IMR-90 (cell line): Measurements from ENCODE around the gene NFATC1. TPM values are rescaled to one million over a fixed set of nuclear protein-coding genes. Genes with fewer than 3 reads are reported as not detected.

Experiments used
- ATAC-seq: fragments of 200-7000 bp; cut with Tn5 transposase; 2 replicates; pipeline ENCODE4 v1.9.1; 2020; ENCODE audit warnings: low read depth, mild to moderate bottlenecking, moderate library complexity
- BruUV-seq: library from RNA; stranded (reverse); fragments of 400-500 nt; replicated peaks from 2 replicates; lab custom pipeline; 2021; lab: Mats Ljungman, UMichigan
- CTCF ChIA-PET: fragments of 300-600 bp; formaldehyde crosslinking; extraction: SDS; loops from one replicate; lab custom pipeline; 2021; ENCODE audit warnings: antibody characterized with exemption; lab: Yijun Ruan, JAX
- POLR2A ChIA-PET: fragments of 300-600 bp; sonication (Branson Sonifier 250); formaldehyde crosslinking; loops from one replicate; lab custom pipeline; 2022; ENCODE audit warnings: antibody characterized with exemption; ENCODE audit not compliant: unreplicated experiment; lab: Charles Lee
- DNase-seq: peaks from one replicate; pipeline ENCODE4 v3.0.0; 2013
- H2AFZ ChIP-seq: replicated peaks from 2 replicates; pipeline ENCODE3; 2013; ENCODE audit warnings: low read length, mild to moderate bottlenecking; ENCODE audit not compliant: poor library complexity
- H2AK5ac ChIP-seq: 2 replicates; pipeline ENCODE4 v1.6.1; 2013; ENCODE audit warnings: low read depth, low read length, inconsistent platforms
- H2AK9ac ChIP-seq: replicated peaks from 2 replicates; pipeline ENCODE3; 2013; ENCODE audit warnings: mild to moderate bottlenecking, low read depth, low read length, moderate library complexity; ENCODE audit not compliant: poor library complexity
- H2BK120ac ChIP-seq: 2 replicates; pipeline ENCODE4 v1.6.1; 2013; ENCODE audit warnings: low read depth, low read length, inconsistent platforms
- H2BK15ac ChIP-seq: 3 replicates; pipeline ENCODE4 v1.6.1; 2013; ENCODE audit warnings: low read depth, low read length, inconsistent platforms
- H2BK20ac ChIP-seq: 2 replicates; pipeline ENCODE4 v1.6.1; 2013; ENCODE audit warnings: low read depth, mild to moderate bottlenecking, inconsistent platforms, low read length, moderate library complexity
- H2BK5ac ChIP-seq: 2 replicates; pipeline ENCODE4 v1.6.1; 2013; ENCODE audit warnings: mild to moderate bottlenecking, low read depth, low read length, inconsistent platforms; ENCODE audit not compliant: poor library complexity, severe bottlenecking
- H3K14ac ChIP-seq: replicated peaks from 2 replicates; pipeline ENCODE4 v1.6.1; 2013; ENCODE audit warnings: low read depth, low read length, inconsistent platforms
- H3K18ac ChIP-seq: 2 replicates; pipeline ENCODE4 v1.6.1; 2013; ENCODE audit warnings: low read depth, low read length, control low read depth
- H3K23ac ChIP-seq: 2 replicates; pipeline ENCODE4 v1.6.1; 2013; ENCODE audit warnings: low read depth, low read length, inconsistent platforms
- H3K27ac ChIP-seq: 2 replicates; pipeline ENCODE4 v1.5.1; 2013; ENCODE audit warnings: mild to moderate bottlenecking, control low read depth, low read length; ENCODE audit not compliant: insufficient read depth
- H3K27me3 ChIP-seq: 2 replicates; pipeline ENCODE4 v1.6.1; 2013; ENCODE audit warnings: low read length; ENCODE audit not compliant: control insufficient read depth, insufficient read depth
- H3K36me3 ChIP-seq: 2 replicates; pipeline ENCODE4 v1.6.1; 2013; ENCODE audit warnings: low read length, mixed read lengths; ENCODE audit not compliant: control insufficient read depth, insufficient read depth
- H3K4ac ChIP-seq: 2 replicates; pipeline ENCODE4 v1.6.1; 2013; ENCODE audit warnings: low read depth, low read length, inconsistent platforms
- H3K4me1 ChIP-seq: 2 replicates; pipeline ENCODE4 v1.6.1; 2013; ENCODE audit warnings: low read length, mixed read lengths; ENCODE audit not compliant: control insufficient read depth, insufficient read depth
- H3K4me2 ChIP-seq: 2 replicates; pipeline ENCODE4 v1.6.1; 2013; ENCODE audit warnings: low read depth, mild to moderate bottlenecking, control low read depth, low read length, moderate library complexity
- H3K4me3 ChIP-seq: 2 replicates; pipeline ENCODE4 v1.5.1; 2013; ENCODE audit warnings: low read depth, mild to moderate bottlenecking, control low read depth, low read length, moderate library complexity; ENCODE audit not compliant: insufficient read depth
- H3K56ac ChIP-seq: 2 replicates; pipeline ENCODE4 v1.6.1; 2013; ENCODE audit warnings: low read length, inconsistent platforms; ENCODE audit not compliant: insufficient read depth; ENCODE audit errors: extremely low read depth
- H3K79me1 ChIP-seq, 2 experiments: 2 replicates each; pipeline ENCODE4 v1.6.1; 2013; ENCODE audit warnings: low read length in 2 of 2, inconsistent platforms in 1 of 2, low read depth in 1 of 2
- H3K9ac ChIP-seq: 2 replicates; pipeline ENCODE4 v1.6.1; 2013; ENCODE audit warnings: low read depth, low read length, control low read depth
- H3K9me1 ChIP-seq: 2 replicates; pipeline ENCODE4 v1.6.1; 2013; ENCODE audit warnings: low read length, inconsistent platforms; ENCODE audit not compliant: insufficient read depth
- H3K9me3 ChIP-seq: 2 replicates; pipeline ENCODE4 v1.6.1; 2013; ENCODE audit warnings: low read length; ENCODE audit not compliant: control insufficient read depth, insufficient read depth
- H4K20me1 ChIP-seq: 2 replicates; pipeline ENCODE4 v1.6.1; 2013; ENCODE audit warnings: low read length, inconsistent platforms; ENCODE audit not compliant: insufficient read depth
- H4K5ac ChIP-seq: 2 replicates; pipeline ENCODE4 v1.6.1; 2013; ENCODE audit warnings: mild to moderate bottlenecking, low read depth, low read length, control low read depth
- H4K8ac ChIP-seq, 2 experiments: 2 replicates each; pipeline ENCODE4 v1.6.1; 2013; ENCODE audit warnings: low read depth in 2 of 2, low read length in 2 of 2, control low read depth in 1 of 2, inconsistent platforms in 1 of 2
- H4K91ac ChIP-seq: 2 replicates; pipeline ENCODE4 v1.6.1; 2013; ENCODE audit warnings: low read depth, low read length, inconsistent platforms; ENCODE audit not compliant: insufficient read depth
- BHLHE40 ChIP-seq: fragments of 150-350 bp; IDR thresholded peaks from 2 replicates; pipeline ENCODE4 v1.6.1; 2016; ENCODE audit warnings: mild to moderate bottlenecking, low read depth, low read length
- CEBPB ChIP-seq: IDR thresholded peaks from 2 replicates; pipeline ENCODE4 v1.6.1; 2012; ENCODE audit warnings: low read depth, low read length, improper control_type of control experiment
- CHD1 ChIP-seq: IDR thresholded peaks from 2 replicates; pipeline ENCODE4 v1.6.1; 2012; ENCODE audit warnings: low read depth, low read length, improper control_type of control experiment
- CTCF ChIP-seq: conservative IDR thresholded peaks from 2 replicates; pipeline ENCODE4 v1.5.1; 2012; ENCODE audit warnings: mild to moderate bottlenecking, low read depth, low read length, improper control_type of control experiment
- ELK1 ChIP-seq: fragments of 150-350 bp; IDR thresholded peaks from 2 replicates; pipeline ENCODE4 v1.6.1; 2016; ENCODE audit warnings: low read depth, mild to moderate bottlenecking, low read length, moderate library complexity, borderline replicate concordance
- FOS ChIP-seq: fragments of 150-350 bp; IDR thresholded peaks from 2 replicates; pipeline ENCODE4 v1.6.1; 2016; ENCODE audit warnings: low read depth, low read length
- MAFK ChIP-seq: IDR thresholded peaks from 2 replicates; pipeline ENCODE4 v1.6.1; 2012; ENCODE audit warnings: low read depth, low read length, improper control_type of control experiment
- MAZ ChIP-seq: IDR thresholded peaks from 2 replicates; pipeline ENCODE4 v1.6.1; 2012; ENCODE audit warnings: low read depth, mild to moderate bottlenecking, low read length, improper control_type of control experiment, moderate library complexity, borderline replicate concordance
- MXI1 ChIP-seq: IDR thresholded peaks from 2 replicates; pipeline ENCODE4 v1.6.1; 2012; ENCODE audit warnings: low read depth, mild to moderate bottlenecking, low read length, moderate library complexity, borderline replicate concordance
- NFE2L2 ChIP-seq: fragments of 150-350 bp; IDR thresholded peaks from 2 replicates; pipeline ENCODE4 v1.6.1; 2016; ENCODE audit warnings: low read depth, mild to moderate bottlenecking, low read length
- POLR2A ChIP-seq: IDR thresholded peaks from 2 replicates; pipeline ENCODE4 v1.6.1; 2012; ENCODE audit warnings: mild to moderate bottlenecking, low read depth, low read length
- RAD21 ChIP-seq: IDR thresholded peaks from 2 replicates; pipeline ENCODE4 v1.6.1; 2012; ENCODE audit warnings: low read length, improper control_type of control experiment
- RCOR1 ChIP-seq: IDR thresholded peaks from 2 replicates; pipeline ENCODE4 v1.6.1; 2012; ENCODE audit warnings: mild to moderate bottlenecking, low read length, improper control_type of control experiment; ENCODE audit not compliant: insufficient replicate concordance
- RFX5 ChIP-seq: IDR thresholded peaks from 2 replicates; pipeline ENCODE4 v1.8.0; 2012; ENCODE audit warnings: low read depth, mild to moderate bottlenecking, low read length, moderate library complexity
- SMC3 ChIP-seq: fragments of 150-350 bp; IDR thresholded peaks from 2 replicates; pipeline ENCODE4 v1.6.1; 2016; ENCODE audit warnings: low read depth, mild to moderate bottlenecking, antibody characterized with exemption, low read length, moderate library complexity
- USF2 ChIP-seq: fragments of 150-350 bp; IDR thresholded peaks from 2 replicates; pipeline ENCODE4 v1.6.1; 2017; ENCODE audit warnings: mild to moderate bottlenecking, antibody characterized with exemption, low read length, low read depth
- WGBS, 2 experiments: methylation state at CpG; one replicate each; pipeline versions ENCODE4 v1.1.5 to v1.1.7; 2013; ENCODE audit warnings: missing lambda C conversion rate in 2 of 2; ENCODE audit not compliant: insufficient read length in 1 of 2; ENCODE audit errors: extremely low coverage in 2 of 2; 5-methylcytosine and 5-hydroxymethylcytosine counted together
- dilution Hi-C: fragments of 300-500 bp; cut with HindIII; formaldehyde crosslinking; loops from one replicate; pipeline ENCODE4 v1.14.3; 2018; ENCODE audit warnings: low sequenced_read_pairs; ENCODE audit not compliant: unreplicated experiment
- in situ Hi-C: fragments of 300-500 bp; cut with MboI; formaldehyde crosslinking; loops from 3 replicates; pipeline ENCODE4 v1.14.3; 2019; ENCODE audit warnings: low sequenced_read_pairs, inconsistent platforms, mixed read lengths
- intact Hi-C: fragments of 100-400 bp; cut with micrococcal nuclease; formaldehyde crosslinking; loops from 2 replicates; pipeline ENCODE4 v1.10.0; 2022
- polyA plus RNA-seq, 3 experiments: library from polyadenylated mRNA; depleted of rRNA; stranded (reverse); fragments of >200 nt; gene quantifications; 2 replicates each; pipeline ENCODE4 v1.2.3, GENCODE V29; 2012; ENCODE audit warnings: low replicate concordance in 1 of 3
- total RNA-seq: library from RNA; depleted of rRNA; stranded (reverse); fragments of >200 nt; gene quantifications from 2 replicates; pipeline ENCODE4 v1.2.3, GENCODE V29; 2012

NFATC1 gene
- total and polyA plus RNA-seq, 2 of the 4 experiments (the other 2 are of a cell fraction): 0.36 to 1.8 TPM

GRCh38 chr18:79471046-79471445 is 75.3 kb downstream of the NFATC1 start:
- Histone ChIP-seq H2BK20ac (no peak overlapping the region), H3K23ac (no peak overlapping the region), H3K9me3 (peaks cover 4% of the 10 kb centered on the region; the same call in 1 of the 2 replicates), H3K36me3 (peaks cover 5% of the 10 kb centered on the region; the same call in 1 of the 2 replicates), H4K5ac (no peak overlapping the region), H3K4me3 (no peak overlapping the region), H4K20me1 (no peaks in the 10 kb centered on the region), H3K18ac (no peak overlapping the region), H4K8ac (no peak overlapping the region), H2BK15ac (no peak overlapping the region), H2AK9ac (no peak overlapping the region), H2BK5ac (no peak overlapping the region), H3K79me1 (no peaks in the 10 kb centered on the region), H2AK5ac (no peak overlapping the region), H3K4me2 (no peak overlapping the region), H2AFZ (no peak overlapping the region), H3K9ac (no peak overlapping the region), H3K27ac (no peak overlapping the region), H3K27me3 (no peaks in the 10 kb centered on the region), H2BK120ac (no peak overlapping the region), H3K4ac (no peak overlapping the region), H4K91ac (no peak overlapping the region), H3K56ac (no peak overlapping the region), H3K9me1 (no peaks in the 10 kb centered on the region), H3K4me1 (no peaks in the 10 kb centered on the region), H3K14ac (no peak overlapping the region)
- BruUV-seq: no TSS peak
- dilution Hi-C loops (no loop called here), intact Hi-C loops (no loop called here), in situ Hi-C loops (no loop called here)
- ATAC-seq (no peak), DNase-seq (no peak)
- ChIA-PET POLR2A (no interaction called here), CTCF (no interaction called here)
- 82% methylated on average over 5 of the region's 16 CpGs; no CpG with 5 or more reads in 1 of the 2 experiments for WGBS, 2 experiments
- no peak for TF ChIP-seq CEBPB
- no peak for TF ChIP-seq RCOR1
- no peak for TF ChIP-seq RAD21
- TF ChIP-seq USF2: no peak
- TF ChIP-seq SMC3: no peak
- no peak for TF ChIP-seq MAFK
- TF ChIP-seq ELK1: no peak
- TF ChIP-seq CTCF: no peak
- no peak for TF ChIP-seq FOS
- TF ChIP-seq CHD1: no peak
- TF ChIP-seq POLR2A: no peak
- TF ChIP-seq MXI1: no peak
- TF ChIP-seq BHLHE40: no peak
- TF ChIP-seq NFE2L2: no peak
- no peak for TF ChIP-seq RFX5
- no peak for TF ChIP-seq MAZ
